Astrocyte (in vitro differentiated cells and primary cell): ENCODE measurements around the gene RAD51B.

Source experiments
- CTCF ChIP-seq: IDR thresholded peaks from 2 replicates; pipeline ENCODE4 v1.5.1; 2011; ENCODE audit warnings: low read depth, mild to moderate bottlenecking, inconsistent platforms, low read length, moderate library complexity; ENCODE audit not compliant: insufficient read depth
- EZH2 ChIP-seq: IDR thresholded peaks from 2 replicates; pipeline ENCODE4 v1.6.1; 2012; ENCODE audit warnings: mild to moderate bottlenecking, low read length, inconsistent platforms; ENCODE audit not compliant: insufficient read depth

DNA sequence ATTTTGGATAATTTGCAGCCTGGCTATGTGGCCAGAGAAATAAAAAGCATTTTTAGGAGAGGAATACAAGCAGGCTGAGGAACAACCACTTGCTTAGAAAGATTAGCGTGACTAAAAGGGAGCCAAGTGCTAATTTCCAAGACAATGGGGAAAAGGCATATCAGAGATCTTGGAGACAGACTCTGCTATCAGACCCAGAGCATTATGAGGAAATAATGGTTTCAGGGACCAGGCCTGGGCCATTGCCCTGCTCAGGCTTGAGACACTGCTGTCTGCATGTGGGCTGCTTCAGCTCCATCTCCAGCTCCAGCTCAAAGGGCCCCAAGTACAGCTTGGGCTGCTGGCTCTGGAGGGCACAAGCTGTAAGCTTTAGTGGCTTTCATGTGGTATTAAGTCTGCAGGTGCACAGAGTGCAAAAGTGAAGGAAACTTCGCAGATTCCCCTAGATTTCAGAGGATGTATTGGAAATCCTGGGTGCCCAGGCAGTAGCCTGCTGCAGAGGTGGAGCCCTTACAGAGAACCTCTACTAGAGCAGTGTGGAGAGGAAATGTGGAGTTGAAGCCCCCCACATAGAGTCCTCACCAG is 524.0 kb downstream of the RAD51B start:
- no peak for TF ChIP-seq EZH2
- TF ChIP-seq CTCF: no peak
